Measurements from ENCODE around the gene FBXL15. TPM values are rescaled to one million over a fixed set of nuclear protein-coding genes. Genes with fewer than 3 reads are reported as not detected.

The FBXL15 gene
- total and polyA plus RNA-seq, 2 of the 13 experiments (the other 11 are each of a cell fraction or from before 2014, with no cell fraction given): 4.3 to 8.3 TPM

- no peak for TF ChIP-seq ZNF75D (CRISPR knock-in tag; IDR thresholded peaks at IDR 0.05; ENCODE audit: borderline replicate concordance)
- 0 out of 2 replicates have a peak, but pooled peaks have one; percentile 51 for TF ChIP-seq ZNF234 (CRISPR knock-in tag; conservative IDR thresholded peaks at IDR 0.05)
- no peak for TF ChIP-seq ZNF317 (CRISPR knock-in tag; IDR thresholded peaks at IDR 0.05)
- no peak for TF ChIP-seq RFX5 (IDR thresholded peaks at IDR 0.05; ENCODE audit: low read depth, low read length)
- TF ChIP-seq CBX1 (IDR thresholded peaks at IDR 0.05; ENCODE audit: low read depth): no peak
- no peak for TF ChIP-seq MBNL3 (CRISPR knock-in tag; conservative IDR thresholded peaks at IDR 0.05)
- TF ChIP-seq RORA (CRISPR knock-in tag; IDR thresholded peaks at IDR 0.05): no peak
- 0 out of 4 replicates have a peak, but pooled peaks of 1 of the 2 experiments have one; percentile 26 for TF ChIP-seq KLF16 (CRISPR knock-in tag; IDR thresholded peaks at IDR 0.05)
- no peak for TF ChIP-seq SRF (IDR thresholded peaks at IDR 0.05; ENCODE audit: low read depth, low read length)
- no peak for TF ChIP-seq SOX5 (CRISPR knock-in tag; IDR thresholded peaks at IDR 0.05; ENCODE audit: borderline replicate concordance)
- TF ChIP-seq NRL (CRISPR knock-in tag; IDR thresholded peaks at IDR 0.05; ENCODE audit: borderline replicate concordance): 0 out of 2 replicates have a peak, but pooled peaks have one; percentile 60
- TF ChIP-seq KDM5A (IDR thresholded peaks at IDR 0.05; ENCODE audit: borderline replicate concordance, low read length): peak; percentile 18; the same call in 1 of the 2 replicates
- TF ChIP-seq GRHL1 (CRISPR knock-in tag; conservative IDR thresholded peaks at IDR 0.05): no peak
- TF ChIP-seq ZNF563 (CRISPR knock-in tag; IDR thresholded peaks at IDR 0.05): no peak
- no peak for TF ChIP-seq GTF2F1 (IDR thresholded peaks at IDR 0.05; ENCODE audit: low read length)
- no peak for TF ChIP-seq SUZ12 (IDR thresholded peaks at IDR 0.05; ENCODE audit: low read depth, low read length)
- no peak for TF ChIP-seq NFIC (IDR thresholded peaks at IDR 0.05; ENCODE audit: low read length)
- no peak for TF ChIP-seq NPAS2 (CRISPR knock-in tag; IDR thresholded peaks at IDR 0.05; ENCODE audit: borderline replicate concordance)
- no peak for TF ChIP-seq ZNF780A (CRISPR knock-in tag; IDR thresholded peaks at IDR 0.05)
- TF ChIP-seq ZNF33B (CRISPR knock-in tag; IDR thresholded peaks at IDR 0.05): no peak
- TF ChIP-seq TBX3 (IDR thresholded peaks at IDR 0.05; ENCODE audit: borderline replicate concordance): no peak
- no peak for TF ChIP-seq FOXA3 (CRISPR knock-in tag; IDR thresholded peaks at IDR 0.05)
- no peak for TF ChIP-seq FOXP1 (IDR thresholded peaks at IDR 0.05)
- no peak for TF ChIP-seq FOXP1 (CRISPR knock-in tag; IDR thresholded peaks at IDR 0.05)
- TF ChIP-seq TEAD3 (CRISPR knock-in tag; optimal IDR thresholded peaks at IDR 0.05; ENCODE audit: borderline replicate concordance): no peak
- TF ChIP-seq TGIF2 (CRISPR knock-in tag; IDR thresholded peaks at IDR 0.05): no peak
Measured at GRCh38 chr10:102450124-102450373, 29.4 kb downstream of the FBXL15 start (continued).

All from HepG2 (cell line).